Activated T-cell treated with anti-CD3 and anti-CD28 coated beads, Interleukin-2, amount 50 U/mL, for 48 hours (primary cell): ENCODE measurements around the gene TMED6.

Experiments used
- DNase-seq, 2 experiments: peaks; one replicate each; pipeline ENCODE4 v3.0.0-alpha.2; 2020

The TMED6 gene

GRCh38 chr16:69350536-69351133 lies 951 bp downstream of the TMED6 start:
- DNase-seq = no peak

DNA sequence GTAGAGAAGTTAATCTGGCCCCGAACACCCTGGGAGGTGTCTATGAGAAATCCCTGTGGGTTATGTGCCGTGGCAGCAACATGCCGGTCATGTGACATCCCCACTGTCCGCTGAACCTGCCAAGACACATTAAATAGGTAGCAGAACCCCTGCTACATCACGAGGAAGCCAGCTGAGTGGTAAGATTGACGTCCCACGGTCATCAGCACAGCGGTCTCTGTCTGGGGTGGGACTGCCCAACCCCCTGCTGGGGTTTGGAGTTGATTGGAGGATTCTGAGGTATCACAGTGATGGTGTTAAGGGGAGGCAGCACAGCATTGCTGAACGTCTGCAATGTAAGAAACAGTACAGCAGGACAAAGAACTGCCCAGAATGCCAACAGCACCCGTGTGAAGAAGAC lies 2.0 kb downstream of the TMED6 start:
- no peak for DNase-seq

DNA sequence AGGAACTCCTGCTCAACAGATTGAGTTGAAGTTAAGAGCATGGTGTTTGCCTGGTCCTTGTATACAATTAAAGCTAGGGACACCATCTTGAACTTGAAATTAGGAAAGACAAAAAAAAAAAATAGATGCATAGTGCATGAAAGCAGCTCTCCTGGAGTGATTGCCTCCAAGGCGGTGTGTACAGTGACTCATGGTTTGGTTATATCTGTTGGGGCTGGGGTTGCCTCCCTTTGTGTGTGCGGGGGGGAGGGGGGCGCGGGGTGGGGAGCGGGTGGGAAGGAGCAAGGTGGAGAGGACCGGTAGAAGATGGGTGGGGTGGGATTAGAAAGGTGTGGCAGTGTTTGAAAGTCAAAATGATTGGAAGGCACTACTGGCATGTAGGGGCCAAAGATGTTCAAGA lies 3.4 kb downstream of the TMED6 start:
- no peak for DNase-seq

DNA sequence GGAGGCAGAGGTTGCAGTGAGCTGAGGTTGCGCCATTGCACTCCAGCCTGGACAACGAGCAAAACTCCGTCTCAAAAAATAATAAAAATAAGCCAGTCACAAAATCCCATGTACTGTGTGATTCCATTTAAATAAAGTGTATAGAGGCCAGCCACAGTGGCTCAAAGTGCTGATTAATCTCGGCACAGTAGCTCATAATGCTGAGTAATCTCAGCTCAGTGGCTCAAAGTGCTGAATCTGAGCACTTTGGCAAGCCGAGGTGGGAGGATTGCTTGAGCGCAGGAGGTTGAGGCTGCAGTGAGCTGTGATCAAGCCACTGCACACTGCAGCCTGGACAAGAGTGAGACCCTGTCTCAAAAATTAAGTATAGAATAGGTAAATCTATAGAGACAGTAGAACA lies 4.9 kb downstream of the TMED6 start:
- no peak for DNase-seq

- no peak for DNase-seq
Observed at GRCh38 chr16:69345923-69346322, 5.7 kb downstream of the TMED6 start.

- no peak for DNase-seq
Observed at GRCh38 chr16:69344171-69344570, 7.4 kb downstream of the TMED6 start.

DNA sequence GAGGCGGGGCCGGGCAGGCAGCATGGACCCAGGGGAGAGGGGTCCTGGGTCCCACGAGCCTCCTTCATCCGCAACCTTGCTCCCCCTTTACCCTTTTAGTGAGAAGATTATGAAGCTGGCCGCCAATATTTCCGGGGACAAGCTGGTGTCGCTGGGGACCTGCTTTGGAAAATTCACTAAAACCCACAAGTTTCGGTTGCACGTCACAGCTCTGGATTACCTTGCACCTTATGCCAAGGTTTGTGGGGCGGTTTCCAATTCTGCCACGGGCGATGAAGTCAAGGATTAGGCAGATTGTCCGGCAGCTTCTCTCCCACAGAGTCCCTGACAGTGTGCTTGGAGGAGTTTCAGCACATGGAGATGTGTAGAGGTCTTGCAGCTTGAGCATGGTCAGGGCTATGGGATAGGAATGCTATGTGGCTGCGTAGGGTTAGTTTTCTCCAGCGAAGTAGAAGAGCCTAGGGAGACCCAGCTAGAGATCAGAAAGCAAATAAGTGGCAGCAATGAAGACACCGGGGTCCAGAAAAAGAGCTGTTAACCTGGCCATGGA lies 11.4 kb downstream of the TMED6 start:
- DNase-seq = peak; percentile 47 to 48

GRCh38 chr16:69339289-69340094 lies 12.1 kb downstream of the TMED6 start, which contains the start of the genes COG8 and NIP7:
COG8 (minus strand) TSS chr16:69339564; CDS start chr16:69339552, 12 bp downstream.
NIP7 (plus strand) TSS chr16:69339772; CDS start chr16:69339830, 58 bp downstream.
- DNase-seq = peak; percentile 96

GRCh38 chr16:69338557-69339288 lies 12.9 kb downstream of the TMED6 start:
- DNase-seq = no peak

GRCh38 chr16:69334696-69335095 lies 16.9 kb downstream of the TMED6 start:
- DNase-seq = no peak

GRCh38 chr16:69330286-69331109 lies 21.1 kb downstream of the TMED6 start, which contains the start of gene PDF:
PDF (minus strand) TSS chr16:69330588; CDS start chr16:69330570, 18 bp downstream.
- peak; percentile 88 to 91 for DNase-seq

DNA sequence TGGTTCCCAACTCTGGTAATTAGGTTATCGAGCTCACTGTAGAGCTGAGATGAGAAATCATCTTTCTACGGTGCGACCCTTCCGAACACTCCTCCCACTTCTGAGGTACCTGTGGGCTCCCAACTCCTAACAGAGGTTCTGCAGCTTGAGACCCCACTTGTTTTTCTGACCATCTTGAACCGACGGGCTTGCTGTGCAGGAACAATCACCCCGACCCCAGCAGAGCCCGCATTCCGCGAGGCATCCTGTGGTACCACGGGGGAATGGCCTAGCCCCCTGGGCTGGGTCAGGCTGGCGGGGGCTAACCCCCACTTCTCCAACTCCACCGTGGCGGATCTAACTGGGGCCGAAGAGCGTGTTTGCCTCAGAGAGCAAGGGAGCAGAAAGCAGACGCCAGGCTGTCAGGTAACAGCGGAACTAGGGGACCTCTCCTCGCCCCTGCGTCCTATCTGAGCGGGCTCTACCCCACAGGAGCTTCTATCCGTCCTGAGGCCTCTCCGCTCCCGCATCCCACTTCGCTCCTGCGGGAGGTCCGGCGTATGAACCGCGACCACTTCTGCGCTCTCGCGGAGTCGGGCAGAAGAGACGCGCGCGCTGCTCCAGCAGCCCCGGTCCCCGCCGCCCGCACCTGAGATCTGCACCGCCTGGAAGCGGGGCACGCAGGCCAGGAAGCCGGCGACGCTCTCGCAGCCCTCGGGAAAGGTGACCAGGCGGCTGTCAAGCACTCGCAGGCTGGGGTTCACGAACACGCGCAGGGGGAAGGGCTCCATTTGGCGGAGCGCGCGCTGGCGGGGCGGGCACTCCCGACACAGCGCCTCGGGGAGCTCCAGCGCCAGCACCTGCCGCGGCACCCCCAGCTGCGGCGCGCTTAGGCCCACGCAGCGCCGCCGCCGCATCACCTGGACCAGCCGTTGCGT lies 22.0 kb downstream of the TMED6 start:
- no peak for DNase-seq

- DNase-seq = peak; percentile 35
Observed at GRCh38 chr16:69328854-69329316, 22.7 kb downstream of the TMED6 start.

GRCh38 chr16:69327585-69328310 lies 23.8 kb downstream of the TMED6 start:
- DNase-seq = peak; percentile 15 to 16

GRCh38 chr16:69326172-69326873 lies 25.3 kb downstream of the TMED6 start:
- DNase-seq = peak; percentile 15 to 17

GRCh38 chr16:69325784-69326171 lies 25.8 kb downstream of the TMED6 start:
- peak; percentile 17 to 18 for DNase-seq

GRCh38 chr16:69324585-69325253 lies 26.9 kb downstream of the TMED6 start:
- DNase-seq = peak; percentile 13 to 16

- DNase-seq = peak; percentile 15
Observed at GRCh38 chr16:69324013-69324531, 27.5 kb downstream of the TMED6 start.

DNA sequence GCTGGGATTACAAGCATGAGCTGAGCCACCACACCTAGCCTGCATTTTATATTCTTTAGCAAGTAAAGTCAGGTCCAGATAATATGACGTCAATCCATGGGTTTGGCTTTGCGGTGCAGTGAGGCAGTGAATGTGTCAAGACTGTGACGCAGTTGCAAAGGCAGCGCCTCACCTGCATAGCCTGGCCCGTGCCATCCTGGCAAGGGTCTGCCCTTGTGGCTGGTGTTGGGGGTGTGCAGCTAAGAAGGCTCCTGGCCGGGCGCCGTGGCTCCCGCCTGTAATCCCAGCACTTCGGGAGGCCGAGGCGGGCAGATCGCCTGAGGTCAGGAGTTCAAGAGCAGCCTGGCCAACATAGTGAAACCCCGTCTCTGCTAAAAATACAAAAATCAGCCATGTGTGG lies 28.2 kb downstream of the TMED6 start:
- peak; percentile 12 to 16 for DNase-seq
